IMR-90 (cell line): ENCODE measurements around the gene PLA2G15. TPM values are rescaled to one million over a fixed set of nuclear protein-coding genes. Genes with fewer than 3 reads are reported as not detected.

Source experiments
- ATAC-seq: fragments of 200-7000 bp; cut with Tn5 transposase; 2 replicates; pipeline ENCODE4 v1.9.1; 2020; ENCODE audit warnings: low read depth, mild to moderate bottlenecking, moderate library complexity
- BruUV-seq: library from RNA; stranded (reverse); fragments of 400-500 nt; replicated peaks from 2 replicates; lab custom pipeline; 2021; lab: Mats Ljungman, UMichigan
- CTCF ChIA-PET: fragments of 300-600 bp; formaldehyde crosslinking; extraction: SDS; loops from one replicate; lab custom pipeline; 2021; ENCODE audit warnings: antibody characterized with exemption; lab: Yijun Ruan, JAX
- POLR2A ChIA-PET: fragments of 300-600 bp; sonication (Branson Sonifier 250); formaldehyde crosslinking; loops from one replicate; lab custom pipeline; 2022; ENCODE audit warnings: antibody characterized with exemption; ENCODE audit not compliant: unreplicated experiment; lab: Charles Lee
- DNase-seq: peaks from one replicate; pipeline ENCODE4 v3.0.0; 2013
- H2AFZ ChIP-seq: replicated peaks from 2 replicates; pipeline ENCODE3; 2013; ENCODE audit warnings: low read length, mild to moderate bottlenecking; ENCODE audit not compliant: poor library complexity
- H2AK5ac ChIP-seq: 2 replicates; pipeline ENCODE4 v1.6.1; 2013; ENCODE audit warnings: low read depth, low read length, inconsistent platforms
- H2AK9ac ChIP-seq: replicated peaks from 2 replicates; pipeline ENCODE3; 2013; ENCODE audit warnings: mild to moderate bottlenecking, low read depth, low read length, moderate library complexity; ENCODE audit not compliant: poor library complexity
- H2BK120ac ChIP-seq: 2 replicates; pipeline ENCODE4 v1.6.1; 2013; ENCODE audit warnings: low read depth, low read length, inconsistent platforms
- H2BK15ac ChIP-seq: 3 replicates; pipeline ENCODE4 v1.6.1; 2013; ENCODE audit warnings: low read depth, low read length, inconsistent platforms
- H2BK20ac ChIP-seq: 2 replicates; pipeline ENCODE4 v1.6.1; 2013; ENCODE audit warnings: low read depth, mild to moderate bottlenecking, inconsistent platforms, low read length, moderate library complexity
- H2BK5ac ChIP-seq: 2 replicates; pipeline ENCODE4 v1.6.1; 2013; ENCODE audit warnings: mild to moderate bottlenecking, low read depth, low read length, inconsistent platforms; ENCODE audit not compliant: poor library complexity, severe bottlenecking
- H3K14ac ChIP-seq: replicated peaks from 2 replicates; pipeline ENCODE4 v1.6.1; 2013; ENCODE audit warnings: low read depth, low read length, inconsistent platforms
- H3K18ac ChIP-seq: 2 replicates; pipeline ENCODE4 v1.6.1; 2013; ENCODE audit warnings: low read depth, low read length, control low read depth
- H3K23ac ChIP-seq: 2 replicates; pipeline ENCODE4 v1.6.1; 2013; ENCODE audit warnings: low read depth, low read length, inconsistent platforms
- H3K27ac ChIP-seq: 2 replicates; pipeline ENCODE4 v1.5.1; 2013; ENCODE audit warnings: mild to moderate bottlenecking, control low read depth, low read length; ENCODE audit not compliant: insufficient read depth
- H3K27me3 ChIP-seq: 2 replicates; pipeline ENCODE4 v1.6.1; 2013; ENCODE audit warnings: low read length; ENCODE audit not compliant: control insufficient read depth, insufficient read depth
- H3K36me3 ChIP-seq: 2 replicates; pipeline ENCODE4 v1.6.1; 2013; ENCODE audit warnings: low read length, mixed read lengths; ENCODE audit not compliant: control insufficient read depth, insufficient read depth
- H3K4ac ChIP-seq: 2 replicates; pipeline ENCODE4 v1.6.1; 2013; ENCODE audit warnings: low read depth, low read length, inconsistent platforms
- H3K4me1 ChIP-seq: 2 replicates; pipeline ENCODE4 v1.6.1; 2013; ENCODE audit warnings: low read length, mixed read lengths; ENCODE audit not compliant: control insufficient read depth, insufficient read depth
- H3K4me2 ChIP-seq: 2 replicates; pipeline ENCODE4 v1.6.1; 2013; ENCODE audit warnings: low read depth, mild to moderate bottlenecking, control low read depth, low read length, moderate library complexity
- H3K4me3 ChIP-seq: 2 replicates; pipeline ENCODE4 v1.5.1; 2013; ENCODE audit warnings: low read depth, mild to moderate bottlenecking, control low read depth, low read length, moderate library complexity; ENCODE audit not compliant: insufficient read depth
- H3K56ac ChIP-seq: 2 replicates; pipeline ENCODE4 v1.6.1; 2013; ENCODE audit warnings: low read length, inconsistent platforms; ENCODE audit not compliant: insufficient read depth; ENCODE audit errors: extremely low read depth
- H3K79me1 ChIP-seq, 2 experiments: 2 replicates each; pipeline ENCODE4 v1.6.1; 2013; ENCODE audit warnings: low read length in 2 of 2, inconsistent platforms in 1 of 2, low read depth in 1 of 2
- H3K9ac ChIP-seq: 2 replicates; pipeline ENCODE4 v1.6.1; 2013; ENCODE audit warnings: low read depth, low read length, control low read depth
- H3K9me1 ChIP-seq: 2 replicates; pipeline ENCODE4 v1.6.1; 2013; ENCODE audit warnings: low read length, inconsistent platforms; ENCODE audit not compliant: insufficient read depth
- H3K9me3 ChIP-seq: 2 replicates; pipeline ENCODE4 v1.6.1; 2013; ENCODE audit warnings: low read length; ENCODE audit not compliant: control insufficient read depth, insufficient read depth
- H4K20me1 ChIP-seq: 2 replicates; pipeline ENCODE4 v1.6.1; 2013; ENCODE audit warnings: low read length, inconsistent platforms; ENCODE audit not compliant: insufficient read depth
- H4K5ac ChIP-seq: 2 replicates; pipeline ENCODE4 v1.6.1; 2013; ENCODE audit warnings: mild to moderate bottlenecking, low read depth, low read length, control low read depth
- H4K8ac ChIP-seq, 2 experiments: 2 replicates each; pipeline ENCODE4 v1.6.1; 2013; ENCODE audit warnings: low read depth in 2 of 2, low read length in 2 of 2, control low read depth in 1 of 2, inconsistent platforms in 1 of 2
- H4K91ac ChIP-seq: 2 replicates; pipeline ENCODE4 v1.6.1; 2013; ENCODE audit warnings: low read depth, low read length, inconsistent platforms; ENCODE audit not compliant: insufficient read depth
- BHLHE40 ChIP-seq: fragments of 150-350 bp; IDR thresholded peaks from 2 replicates; pipeline ENCODE4 v1.6.1; 2016; ENCODE audit warnings: mild to moderate bottlenecking, low read depth, low read length
- CEBPB ChIP-seq: IDR thresholded peaks from 2 replicates; pipeline ENCODE4 v1.6.1; 2012; ENCODE audit warnings: low read depth, low read length, improper control_type of control experiment
- CHD1 ChIP-seq: IDR thresholded peaks from 2 replicates; pipeline ENCODE4 v1.6.1; 2012; ENCODE audit warnings: low read depth, low read length, improper control_type of control experiment
- CTCF ChIP-seq: conservative IDR thresholded peaks from 2 replicates; pipeline ENCODE4 v1.5.1; 2012; ENCODE audit warnings: mild to moderate bottlenecking, low read depth, low read length, improper control_type of control experiment
- ELK1 ChIP-seq: fragments of 150-350 bp; IDR thresholded peaks from 2 replicates; pipeline ENCODE4 v1.6.1; 2016; ENCODE audit warnings: low read depth, mild to moderate bottlenecking, low read length, moderate library complexity, borderline replicate concordance
- FOS ChIP-seq: fragments of 150-350 bp; IDR thresholded peaks from 2 replicates; pipeline ENCODE4 v1.6.1; 2016; ENCODE audit warnings: low read depth, low read length
- MAFK ChIP-seq: IDR thresholded peaks from 2 replicates; pipeline ENCODE4 v1.6.1; 2012; ENCODE audit warnings: low read depth, low read length, improper control_type of control experiment
- MAZ ChIP-seq: IDR thresholded peaks from 2 replicates; pipeline ENCODE4 v1.6.1; 2012; ENCODE audit warnings: low read depth, mild to moderate bottlenecking, low read length, improper control_type of control experiment, moderate library complexity, borderline replicate concordance
- MXI1 ChIP-seq: IDR thresholded peaks from 2 replicates; pipeline ENCODE4 v1.6.1; 2012; ENCODE audit warnings: low read depth, mild to moderate bottlenecking, low read length, moderate library complexity, borderline replicate concordance
- NFE2L2 ChIP-seq: fragments of 150-350 bp; IDR thresholded peaks from 2 replicates; pipeline ENCODE4 v1.6.1; 2016; ENCODE audit warnings: low read depth, mild to moderate bottlenecking, low read length
- POLR2A ChIP-seq: IDR thresholded peaks from 2 replicates; pipeline ENCODE4 v1.6.1; 2012; ENCODE audit warnings: mild to moderate bottlenecking, low read depth, low read length
- RAD21 ChIP-seq: IDR thresholded peaks from 2 replicates; pipeline ENCODE4 v1.6.1; 2012; ENCODE audit warnings: low read length, improper control_type of control experiment
- RCOR1 ChIP-seq: IDR thresholded peaks from 2 replicates; pipeline ENCODE4 v1.6.1; 2012; ENCODE audit warnings: mild to moderate bottlenecking, low read length, improper control_type of control experiment; ENCODE audit not compliant: insufficient replicate concordance
- RFX5 ChIP-seq: IDR thresholded peaks from 2 replicates; pipeline ENCODE4 v1.8.0; 2012; ENCODE audit warnings: low read depth, mild to moderate bottlenecking, low read length, moderate library complexity
- SMC3 ChIP-seq: fragments of 150-350 bp; IDR thresholded peaks from 2 replicates; pipeline ENCODE4 v1.6.1; 2016; ENCODE audit warnings: low read depth, mild to moderate bottlenecking, antibody characterized with exemption, low read length, moderate library complexity
- USF2 ChIP-seq: fragments of 150-350 bp; IDR thresholded peaks from 2 replicates; pipeline ENCODE4 v1.6.1; 2017; ENCODE audit warnings: mild to moderate bottlenecking, antibody characterized with exemption, low read length, low read depth
- WGBS, 2 experiments: methylation state at CpG; one replicate each; pipeline versions ENCODE4 v1.1.5 to v1.1.7; 2013; ENCODE audit warnings: missing lambda C conversion rate in 2 of 2; ENCODE audit not compliant: insufficient read length in 1 of 2; ENCODE audit errors: extremely low coverage in 2 of 2; 5-methylcytosine and 5-hydroxymethylcytosine counted together
- dilution Hi-C: fragments of 300-500 bp; cut with HindIII; formaldehyde crosslinking; loops from one replicate; pipeline ENCODE4 v1.14.3; 2018; ENCODE audit warnings: low sequenced_read_pairs; ENCODE audit not compliant: unreplicated experiment
- in situ Hi-C: fragments of 300-500 bp; cut with MboI; formaldehyde crosslinking; loops from 3 replicates; pipeline ENCODE4 v1.14.3; 2019; ENCODE audit warnings: low sequenced_read_pairs, inconsistent platforms, mixed read lengths
- intact Hi-C: fragments of 100-400 bp; cut with micrococcal nuclease; formaldehyde crosslinking; loops from 2 replicates; pipeline ENCODE4 v1.10.0; 2022
- polyA plus RNA-seq, 3 experiments: library from polyadenylated mRNA; depleted of rRNA; stranded (reverse); fragments of >200 nt; gene quantifications; 2 replicates each; pipeline ENCODE4 v1.2.3, GENCODE V29; 2012; ENCODE audit warnings: low replicate concordance in 1 of 3
- total RNA-seq: library from RNA; depleted of rRNA; stranded (reverse); fragments of >200 nt; gene quantifications from 2 replicates; pipeline ENCODE4 v1.2.3, GENCODE V29; 2012

The PLA2G15 gene
- total and polyA plus RNA-seq, 2 of the 4 experiments (the other 2 are of a cell fraction) = 19.5 to 31.7 TPM

- H4K91ac ChIP-seq = no peak overlapping the region
- H3K4ac ChIP-seq = no peak overlapping the region
- no peak overlapping the region for H3K4me2 ChIP-seq
- H4K5ac ChIP-seq = no peak overlapping the region
- ChIA-PET POLR2A (no interaction called here), CTCF (no interaction called here)
- TF ChIP-seq MAFK = no peak
- TF ChIP-seq SMC3 = no peak
- TF ChIP-seq RFX5 = no peak
- no peak for TF ChIP-seq FOS
- no peak for TF ChIP-seq MAZ
- TF ChIP-seq ELK1 = no peak
- TF ChIP-seq CEBPB = no peak
- TF ChIP-seq USF2 = no peak
- TF ChIP-seq CHD1 = no peak
- TF ChIP-seq NFE2L2 = no peak
- TF ChIP-seq RAD21 = no peak
- no peak for TF ChIP-seq MXI1
- no peak for TF ChIP-seq BHLHE40
- TF ChIP-seq RCOR1 = no peak
- TF ChIP-seq CTCF = no peak
- TF ChIP-seq POLR2A = no peak
- peaks cover 7% of the 10 kb centered on the region; the same call in 1 of the 2 replicates for H3K4me1 ChIP-seq
- H4K20me1 ChIP-seq = peaks cover 16% of the 10 kb centered on the region
- no peak overlapping the region for H2BK120ac ChIP-seq
- no TSS peak for BruUV-seq
- intact Hi-C loops (loop anchor here (5.0 kb wide), 1 partner anchor 34 kb away; the partner anchor contains the start of gene SLC7A6), in situ Hi-C loops (no loop called here), dilution Hi-C loops (no loop called here)
- H3K27ac ChIP-seq = no peak overlapping the region
- DNase-seq (no peak), ATAC-seq (no peak)
- H3K79me1 ChIP-seq = peaks cover 23 to 68% of the 10 kb centered on the region in 2 experiments
- no peaks in the 10 kb centered on the region for H3K27me3 ChIP-seq
- H3K36me3 ChIP-seq = peaks cover 57% of the 10 kb centered on the region
- H3K14ac ChIP-seq = no peak overlapping the region
- no peak overlapping the region for H2BK20ac ChIP-seq
- no peak overlapping the region for H3K23ac ChIP-seq
- no peak overlapping the region for H2BK5ac ChIP-seq
- no peaks in the 10 kb centered on the region for H3K9me3 ChIP-seq
- H2AFZ ChIP-seq = no peak overlapping the region
- H3K9ac ChIP-seq = no peak overlapping the region
- no peak overlapping the region for H3K4me3 ChIP-seq
- no peak overlapping the region for H2BK15ac ChIP-seq
- no peak overlapping the region for H2AK9ac ChIP-seq
- no peak overlapping the region for H3K18ac ChIP-seq
- H3K9me1 ChIP-seq = peaks cover 10% of the 10 kb centered on the region
- 90% methylated on average over 6 of the region's 12 CpGs; no CpG with 5 or more reads in 1 of the 2 experiments for WGBS, 2 experiments
- no peak overlapping the region for H4K8ac ChIP-seq
- H3K56ac ChIP-seq = no peak overlapping the region
- no peak overlapping the region for H2AK5ac ChIP-seq
These were observed 51.1 kb downstream of the PLA2G15 start for GRCh38 chr16:68296291-68296690.
